Neuronal stem cell (in vitro differentiated cells): ENCODE measurements around the gene HESX1.
A peak's percentile ranks its signal among the peaks of the same experiment; 100 is the strongest.

ENCODE experiments used
- DNase-seq: peaks from one replicate; pipeline ENCODE4 v3.0.0-alpha.2; 2013; ENCODE audit warnings: low spot score
- H2AFZ ChIP-seq: one replicate; pipeline ENCODE4 v1.6.1; 2013; ENCODE audit warnings: mild to moderate bottlenecking, low read length, inconsistent platforms
- H2AK5ac ChIP-seq: 2 replicates; pipeline ENCODE4 v1.6.1; 2013; ENCODE audit warnings: low read depth, mild to moderate bottlenecking, inconsistent platforms, low read length, moderate library complexity, mixed read lengths
- H2BK120ac ChIP-seq: 2 replicates; pipeline ENCODE4 v1.6.1; 2013; ENCODE audit warnings: low read depth, mild to moderate bottlenecking, inconsistent platforms, low read length, moderate library complexity, mixed read lengths
- H2BK12ac ChIP-seq: one replicate; pipeline ENCODE4 v1.6.1; 2013; ENCODE audit warnings: low read length, inconsistent platforms
- H2BK15ac ChIP-seq: 2 replicates; pipeline ENCODE4 v1.6.1; 2013; ENCODE audit warnings: mild to moderate bottlenecking, low read length, inconsistent platforms, mixed read lengths
- H2BK5ac ChIP-seq: one replicate; pipeline ENCODE4 v1.6.1; 2013; ENCODE audit warnings: inconsistent platforms, mild to moderate bottlenecking, low read length, moderate library complexity
- H3K14ac ChIP-seq: one replicate; pipeline ENCODE4 v1.6.1; 2013; ENCODE audit warnings: low read length, inconsistent platforms
- H3K18ac ChIP-seq: 2 replicates; pipeline ENCODE4 v1.6.1; 2013; ENCODE audit warnings: low read length, inconsistent platforms
- H3K23ac ChIP-seq: 2 replicates; pipeline ENCODE4 v1.6.1; 2013; ENCODE audit warnings: low read depth, mild to moderate bottlenecking, mixed read lengths, low read length, inconsistent platforms; ENCODE audit not compliant: poor library complexity
- H3K27ac ChIP-seq: replicated peaks from 3 replicates; pipeline ENCODE4 v1.5.1; 2013; ENCODE audit warnings: low read length, inconsistent platforms
- H3K27me3 ChIP-seq, 3 experiments: 2 replicates each; pipeline ENCODE4 v1.6.1; 2013; ENCODE audit warnings: low read length in 3 of 3, mild to moderate bottlenecking in 2 of 3, inconsistent platforms in 1 of 3, low read depth in 1 of 3, mixed read lengths in 1 of 3, moderate library complexity in 1 of 3; ENCODE audit not compliant: control insufficient read depth in 3 of 3, insufficient read depth in 3 of 3
- H3K36me3 ChIP-seq, 2 donors: replicated peaks in 1 of 2; 2 replicates each; pipeline ENCODE4 v1.6.1; 2013; ENCODE audit warnings: low read length in 2 of 2; ENCODE audit not compliant: control insufficient read depth in 2 of 2, insufficient read depth in 2 of 2
- H3K4ac ChIP-seq: 2 replicates; pipeline ENCODE4 v1.6.1; 2013; ENCODE audit warnings: inconsistent platforms, mild to moderate bottlenecking, low read length, moderate library complexity
- H3K4me1 ChIP-seq, 2 donors: 1 replicate in 1 of 2; 2 replicates in 1 of 2; pipeline ENCODE4 v1.6.1; 2013; ENCODE audit warnings: low read length in 2 of 2, low read depth in 1 of 2; ENCODE audit not compliant: control insufficient read depth in 2 of 2, insufficient read depth in 1 of 2
- H3K4me2 ChIP-seq: one replicate; pipeline ENCODE4 v1.6.1; 2013; ENCODE audit warnings: mild to moderate bottlenecking, low read length, inconsistent platforms; ENCODE audit not compliant: insufficient read depth, poor library complexity, severe bottlenecking
- H3K4me3 ChIP-seq, 2 donors: 2 replicates each; pipeline ENCODE4 v1.5.1; 2013; ENCODE audit warnings: low read length in 2 of 2, mild to moderate bottlenecking in 2 of 2, inconsistent platforms in 1 of 2, moderate library complexity in 1 of 2
- H3K79me1 ChIP-seq: one replicate; pipeline ENCODE4 v1.6.1; 2013; ENCODE audit warnings: low read depth, mild to moderate bottlenecking, inconsistent platforms, low read length, moderate library complexity
- H3K9ac ChIP-seq: one replicate; pipeline ENCODE4 v1.6.1; 2013; ENCODE audit warnings: mild to moderate bottlenecking, low read depth, low read length, inconsistent platforms; ENCODE audit not compliant: poor library complexity
- H3K9me3 ChIP-seq, 2 donors: replicated peaks in 1 of 2; 2 replicates each; pipeline versions ENCODE3 to v1.6.1; 2013; ENCODE audit warnings: low read length in 2 of 2, mild to moderate bottlenecking in 2 of 2, inconsistent platforms in 1 of 2, low read depth in 1 of 2, mixed read lengths in 1 of 2, moderate library complexity in 1 of 2; ENCODE audit not compliant: control insufficient read depth in 2 of 2, insufficient read depth in 1 of 2
- H4K8ac ChIP-seq: one replicate; pipeline ENCODE4 v1.6.1; 2013; ENCODE audit warnings: low read depth, mild to moderate bottlenecking, inconsistent platforms, low read length, moderate library complexity
- H4K91ac ChIP-seq: one replicate; pipeline ENCODE4 v1.6.1; 2013; ENCODE audit warnings: low read length, low read depth, mild to moderate bottlenecking, inconsistent platforms; ENCODE audit not compliant: poor library complexity
- WGBS, 2 donors: extraction: QIAGEN DNeasy Blood & Tissue Kit; methylation state at CpG; one replicate each; pipeline ENCODE4 v1.1.7; 2013; ENCODE audit warnings: missing lambda C conversion rate in 2 of 2, mixed read lengths in 1 of 2; ENCODE audit not compliant: insufficient read length in 2 of 2, insufficient replicate concordance in 1 of 2; ENCODE audit errors: extremely low coverage in 2 of 2; 5-methylcytosine and 5-hydroxymethylcytosine counted together

The HESX1 gene

DNA sequence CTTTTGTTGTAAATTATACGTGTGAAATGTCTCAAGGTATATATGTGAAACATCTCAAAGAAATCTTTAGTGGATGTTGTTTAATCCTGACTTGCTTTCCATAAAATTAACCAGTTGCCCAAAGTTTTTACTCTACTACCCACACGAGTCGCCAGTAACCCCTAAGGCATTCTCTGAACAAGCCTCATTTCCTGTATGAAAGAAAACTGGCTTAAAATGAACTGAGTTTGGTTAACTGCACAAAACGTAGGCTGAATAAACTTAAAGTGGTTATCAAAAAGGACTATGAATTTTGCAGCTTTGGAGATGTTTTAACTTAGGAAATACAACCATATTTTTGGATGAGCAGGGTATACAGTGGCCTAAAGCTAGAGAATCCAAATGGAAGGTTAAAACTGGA, 25.1 kb upstream of the HESX1 start:
- H3K9me3 ChIP-seq, result no peaks in the 10 kb centered on the region
- H3K23ac ChIP-seq, result no peak overlapping the region
- no peak overlapping the region for H2BK5ac ChIP-seq
- H4K8ac ChIP-seq, result no peak overlapping the region
- H3K27me3 ChIP-seq, result peaks cover 0 to 7% (median 4%) of the 10 kb centered on the region in 3 experiments
- H3K4ac ChIP-seq, result no peak overlapping the region
- no peak overlapping the region for H3K14ac ChIP-seq
- H2AFZ ChIP-seq, result no peak overlapping the region
- H3K9ac ChIP-seq, result no peak overlapping the region
- no peak overlapping the region for H4K91ac ChIP-seq
- no peaks in the 10 kb centered on the region for H3K79me1 ChIP-seq
- no peak overlapping the region for H3K27ac ChIP-seq
- H3K4me1 ChIP-seq, result peaks cover 0 to 3% of the 10 kb centered on the region in 2 donors
- H3K4me2 ChIP-seq, result no peak overlapping the region
- H2BK15ac ChIP-seq, result no peak overlapping the region
- H2AK5ac ChIP-seq, result no peak overlapping the region
- H2BK12ac ChIP-seq, result no peak overlapping the region
- no CpG with 5 or more reads among the region's 4 CpGs for WGBS, 2 donors
- no peak overlapping the region for H3K18ac ChIP-seq
- H2BK120ac ChIP-seq, result no peak overlapping the region
- H3K36me3 ChIP-seq, result no peaks in the 10 kb centered on the region
- DNase-seq, result no peak
- H3K4me3 ChIP-seq, result no peak overlapping the region

DNA sequence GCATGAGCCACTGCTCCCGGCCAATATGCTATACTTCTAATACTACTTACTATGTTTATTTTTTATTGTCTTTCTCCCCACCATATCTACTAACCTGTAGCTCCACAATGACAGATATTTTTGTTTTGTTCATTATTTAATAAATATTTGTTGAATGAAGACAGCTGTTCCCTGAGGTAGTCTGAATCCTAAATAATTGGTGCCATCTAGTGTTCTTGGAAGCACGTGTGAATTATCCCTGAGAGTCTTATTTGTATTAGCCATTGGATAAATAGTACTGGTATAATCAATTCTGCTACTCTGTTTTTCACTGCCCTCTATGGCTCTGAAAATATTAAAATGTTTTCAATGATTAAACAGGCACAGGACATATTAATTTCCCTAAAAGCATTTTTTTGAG, 22.1 kb upstream of the HESX1 start:
- Histone ChIP-seq H3K9ac (no peak overlapping the region), H3K4me3 (no peak overlapping the region), H3K27me3 (peaks cover 0 to 7% (median 0%) of the 10 kb centered on the region in 3 experiments), H2BK120ac (no peak overlapping the region), H2AK5ac (no peak overlapping the region), H3K23ac (no peak overlapping the region), H3K36me3 (no peaks in the 10 kb centered on the region), H3K4me1 (no peaks in the 10 kb centered on the region), H2BK15ac (no peak overlapping the region), H4K91ac (no peak overlapping the region), H3K27ac (no peak overlapping the region), H2AFZ (no peak overlapping the region), H2BK5ac (no peak overlapping the region), H3K14ac (no peak overlapping the region), H2BK12ac (no peak overlapping the region), H3K18ac (no peak overlapping the region), H3K4me2 (no peak overlapping the region), H3K9me3 (no peaks in the 10 kb centered on the region), H3K4ac (no peak overlapping the region), H3K79me1 (no peaks in the 10 kb centered on the region), H4K8ac (no peak overlapping the region)
- WGBS, 2 donors, result no CpG with 5 or more reads among the region's 2 CpGs
- DNase-seq, result no peak

DNA sequence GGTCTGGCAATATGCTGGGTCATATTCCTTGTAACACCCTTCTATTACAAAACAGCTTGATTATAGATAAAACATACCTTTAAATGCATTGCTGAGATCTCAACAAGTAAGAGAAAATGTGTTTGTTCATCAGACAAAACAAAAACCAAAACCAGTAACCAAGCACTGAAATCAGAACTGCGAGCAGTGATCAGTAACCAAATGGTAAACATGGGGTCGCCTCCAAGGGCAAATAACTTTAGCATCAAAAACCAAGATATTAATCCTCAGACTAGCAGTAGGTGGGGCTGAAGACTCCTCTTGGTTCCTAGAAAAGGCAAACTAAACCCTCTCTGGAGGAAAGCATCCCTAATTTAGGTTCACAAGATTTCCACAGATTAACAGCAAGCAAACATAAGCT, 6.6 kb upstream of the HESX1 start:
- Histone ChIP-seq H3K9ac (no peak overlapping the region), H3K4me3 (no peak overlapping the region), H3K9me3 (no peaks in the 10 kb centered on the region), H3K36me3 (no peaks in the 10 kb centered on the region), H4K91ac (no peak overlapping the region), H3K18ac (no peak overlapping the region), H2BK12ac (no peak overlapping the region), H3K23ac (no peak overlapping the region), H3K27me3 (no peaks in the 10 kb centered on the region), H3K4me2 (no peak overlapping the region), H2BK15ac (no peak overlapping the region), H4K8ac (no peak overlapping the region), H3K79me1 (no peaks in the 10 kb centered on the region), H2AK5ac (no peak overlapping the region), H2BK120ac (no peak overlapping the region), H2AFZ (no peak overlapping the region), H3K4me1 (no peaks in the 10 kb centered on the region), H3K27ac (no peak overlapping the region), H2BK5ac (no peak overlapping the region), H3K4ac (no peak overlapping the region), H3K14ac (no peak overlapping the region)
- WGBS, 2 donors, result no CpG with 5 or more reads among the region's 2 CpGs
- no peak for DNase-seq

DNA sequence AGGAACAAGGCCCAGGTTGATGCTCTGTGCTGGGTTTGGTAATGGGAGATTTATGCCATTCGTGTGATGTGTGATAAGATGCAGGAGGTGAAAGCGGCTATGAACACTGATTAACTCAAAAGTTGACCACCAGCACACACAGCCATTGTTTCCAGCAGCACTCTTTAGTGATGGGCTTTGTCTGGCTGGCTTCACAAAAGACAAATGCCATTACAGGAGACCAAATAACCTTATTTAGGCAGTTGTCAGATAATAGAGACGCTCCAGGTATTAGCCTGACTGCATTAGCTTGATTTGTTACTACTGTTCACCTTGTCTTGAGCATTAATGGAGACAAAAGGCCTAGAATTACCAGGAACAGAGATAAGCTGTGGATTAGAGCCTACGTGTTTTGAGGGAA, 5.1 kb downstream of the HESX1 start:
- no peak overlapping the region for H2AFZ ChIP-seq
- no peak overlapping the region for H2BK15ac ChIP-seq
- H3K23ac ChIP-seq, result no peak overlapping the region
- no peaks in the 10 kb centered on the region for H3K9me3 ChIP-seq
- no peak for DNase-seq
- H3K36me3 ChIP-seq, result no peaks in the 10 kb centered on the region
- peak overlapping the region; percentile 51 for H3K27ac ChIP-seq
- no CpG with 5 or more reads among the region's 4 CpGs for WGBS, 2 donors
- H3K4me3 ChIP-seq, result no peak overlapping the region
- no peak overlapping the region for H3K14ac ChIP-seq
- H3K4ac ChIP-seq, result no peak overlapping the region
- no peak overlapping the region for H2AK5ac ChIP-seq
- H3K27me3 ChIP-seq, result no peaks in the 10 kb centered on the region
- no peak overlapping the region for H4K91ac ChIP-seq
- H3K9ac ChIP-seq, result no peak overlapping the region
- peaks cover 0 to 5% of the 10 kb centered on the region in 2 donors for H3K4me1 ChIP-seq
- H3K79me1 ChIP-seq, result no peaks in the 10 kb centered on the region
- H3K18ac ChIP-seq, result no peak overlapping the region
- no peak overlapping the region for H4K8ac ChIP-seq
- H2BK120ac ChIP-seq, result no peak overlapping the region
- no peak overlapping the region for H2BK5ac ChIP-seq
- H3K4me2 ChIP-seq, result no peak overlapping the region
- H2BK12ac ChIP-seq, result no peak overlapping the region
